CD4-positive, alpha-beta T cell treated with Interferon alpha-2 for 1 hour (primary cell): ENCODE data around the gene VCAN.
"Not testable (repeated sequence)": the region's sequence is repeated elsewhere in the genome, so short reads cannot be mapped to it uniquely, and the experiment has no call there.

Source experiments
- DNase-seq, 2 donors: peaks; one replicate each; pipeline ENCODE4 v3.0.0-alpha.2; 2020 to 2022

The VCAN gene

DNA sequence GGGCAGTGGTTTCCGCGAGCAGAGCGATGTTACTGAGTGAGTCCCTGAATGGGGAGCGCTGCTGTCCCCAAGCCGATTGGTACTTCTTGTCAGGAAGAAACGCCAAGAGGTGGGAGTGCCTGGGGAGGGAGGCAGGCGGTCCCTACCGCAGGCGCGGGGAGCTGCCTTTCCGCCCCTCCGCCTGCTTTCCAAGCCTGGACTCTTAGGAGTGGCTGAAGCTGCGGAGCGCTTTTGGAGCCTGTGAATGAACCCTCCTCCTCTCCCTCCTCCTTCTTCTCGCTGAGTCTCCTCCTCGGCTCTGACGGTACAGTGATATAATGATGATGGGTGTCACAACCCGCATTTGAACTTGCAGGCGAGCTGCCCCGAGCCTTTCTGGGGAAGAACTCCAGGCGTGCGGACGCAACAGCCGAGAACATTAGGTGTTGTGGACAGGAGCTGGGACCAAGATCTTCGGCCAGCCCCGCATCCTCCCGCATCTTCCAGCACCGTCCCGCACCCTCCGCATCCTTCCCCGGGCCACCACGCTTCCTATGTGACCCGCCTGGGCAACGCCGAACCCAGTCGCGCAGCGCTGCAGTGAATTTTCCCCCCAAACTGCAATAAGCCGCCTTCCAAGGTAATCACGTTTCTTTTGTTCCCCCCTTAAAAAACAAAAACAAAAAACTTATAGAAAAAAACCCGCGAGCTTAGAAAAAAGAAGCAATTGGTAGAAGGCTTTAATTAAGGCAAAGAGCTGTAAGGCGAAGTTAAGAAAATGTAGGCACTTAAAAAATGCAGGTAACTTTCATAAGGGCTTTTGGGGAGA is at the start of gene VCAN:
TSS of gene VCAN (plus strand) at position 340 of the 808 bp plus-strand sequence. CDS start 11,775 bp downstream, outside the sequence.
- DNase-seq = peak in 1 of 2 donors; percentile 42

DNA sequence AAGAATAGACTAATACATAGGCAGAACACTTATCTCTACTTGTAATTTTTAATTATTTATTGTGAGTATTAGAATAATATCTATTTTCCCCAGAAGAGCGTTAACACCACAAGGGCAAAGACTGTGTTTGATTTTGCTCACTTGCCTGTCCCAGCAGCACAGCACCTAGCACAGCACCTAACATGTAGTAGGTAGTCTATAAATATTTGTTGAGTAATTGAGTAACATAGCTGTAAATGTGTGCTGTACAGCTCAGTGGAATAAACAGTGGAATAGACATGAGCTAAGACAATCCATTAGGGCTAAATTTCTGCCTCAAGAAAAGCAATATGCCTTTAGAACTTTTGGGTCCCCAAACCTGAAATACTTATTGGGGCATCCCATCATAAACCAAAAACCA is 49.3 kb upstream of the VCAN start:
- no peak for DNase-seq

DNA sequence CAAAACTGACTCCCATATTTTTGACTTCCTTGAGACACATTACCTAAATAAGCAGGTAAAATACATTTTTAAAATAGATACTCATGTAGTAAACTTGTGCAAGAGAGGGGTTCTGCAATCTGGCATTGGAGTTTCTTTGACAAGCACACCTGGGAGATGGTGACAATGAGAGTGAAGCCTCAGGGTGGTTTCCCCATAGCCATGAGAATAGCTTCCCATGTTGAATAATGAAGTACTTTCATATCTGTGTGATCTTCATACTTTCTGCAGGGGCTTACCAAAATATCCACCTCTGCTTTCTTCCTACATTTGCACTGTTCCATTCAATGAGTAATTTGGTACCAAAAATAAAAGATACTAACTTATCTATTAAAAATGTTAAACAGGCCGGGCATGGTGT is 44.7 kb upstream of the VCAN start:
- no peak for DNase-seq

DNA sequence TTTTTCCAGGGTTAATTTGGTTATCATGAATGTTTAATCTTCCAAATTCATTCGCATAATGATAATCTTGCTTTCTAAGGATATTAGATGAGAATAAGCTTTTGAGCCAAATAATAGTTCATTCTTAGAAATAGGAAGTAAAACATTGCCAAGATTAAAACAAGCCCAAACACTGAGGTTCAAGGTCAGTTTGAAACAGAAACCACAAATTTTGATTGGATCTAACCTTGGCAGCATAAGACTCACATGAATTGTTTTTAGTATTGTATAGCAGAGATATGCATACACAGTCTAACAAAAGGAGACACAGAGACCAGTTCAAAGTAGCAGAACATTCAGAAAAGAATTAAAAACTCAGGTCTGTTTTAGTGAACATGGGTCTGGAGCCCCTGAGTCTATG is 43.4 kb upstream of the VCAN start:
- DNase-seq = no peak

DNA sequence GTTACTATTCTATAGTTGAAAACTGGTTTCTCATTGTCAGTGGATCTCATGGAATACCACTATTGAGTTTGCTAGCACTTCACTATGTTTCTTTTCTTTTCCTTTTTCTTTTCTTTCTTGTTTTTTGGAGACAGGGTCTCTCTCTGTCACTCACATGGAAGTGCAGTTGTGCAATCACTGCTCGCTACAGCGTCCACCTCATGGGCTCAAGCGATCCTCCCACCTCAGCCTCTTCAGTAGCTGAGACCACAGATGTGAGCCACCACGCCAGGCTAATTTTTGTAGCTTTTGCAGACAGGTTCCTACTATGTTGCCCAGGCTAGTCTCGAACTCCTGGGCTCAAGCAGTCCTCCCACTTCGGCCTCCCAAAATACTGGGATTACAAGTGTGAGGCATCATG is 42.7 kb upstream of the VCAN start:
- no peak for DNase-seq

DNA sequence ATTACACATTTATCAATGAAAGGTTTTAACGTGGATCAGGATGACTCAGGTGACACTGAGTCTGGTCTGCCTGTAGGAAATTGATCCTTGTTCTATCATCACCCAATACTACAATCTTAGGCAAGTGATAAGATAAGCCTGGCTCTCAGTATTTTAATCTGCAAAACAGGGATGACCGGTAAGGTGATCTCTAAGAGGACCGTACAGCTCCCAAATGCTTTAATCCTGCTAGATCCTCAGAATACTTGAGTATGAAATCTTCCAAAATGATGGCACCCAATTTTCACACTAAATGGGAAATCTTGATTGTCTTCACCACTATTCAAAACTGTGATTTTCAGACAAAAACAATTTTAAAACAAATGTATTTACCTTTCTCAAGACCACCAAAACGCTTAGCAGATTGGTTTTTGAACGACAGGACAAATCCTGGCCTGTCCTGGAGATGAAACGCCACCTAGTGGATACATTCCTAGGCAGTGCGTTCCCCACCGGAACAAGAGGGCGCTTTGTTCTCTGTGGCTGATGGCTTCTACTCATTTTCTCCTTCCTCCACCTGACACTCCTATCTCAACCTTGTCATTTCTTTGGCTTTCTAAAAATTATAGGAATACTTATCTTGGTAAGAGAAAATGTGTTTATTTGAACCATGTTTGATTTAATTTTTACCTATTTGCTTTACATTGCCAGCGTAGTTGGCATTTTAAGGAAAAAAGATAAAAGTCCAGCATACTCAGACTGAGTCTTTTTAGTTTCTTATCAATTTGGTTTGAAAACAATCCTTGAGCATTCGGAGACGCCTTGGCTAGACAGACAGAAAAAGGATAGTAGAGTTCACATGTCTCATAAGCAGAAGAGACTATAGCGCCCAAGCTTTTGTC is 41.2 kb upstream of the VCAN start:
- DNase-seq = peak; percentile 37 to 61

DNA sequence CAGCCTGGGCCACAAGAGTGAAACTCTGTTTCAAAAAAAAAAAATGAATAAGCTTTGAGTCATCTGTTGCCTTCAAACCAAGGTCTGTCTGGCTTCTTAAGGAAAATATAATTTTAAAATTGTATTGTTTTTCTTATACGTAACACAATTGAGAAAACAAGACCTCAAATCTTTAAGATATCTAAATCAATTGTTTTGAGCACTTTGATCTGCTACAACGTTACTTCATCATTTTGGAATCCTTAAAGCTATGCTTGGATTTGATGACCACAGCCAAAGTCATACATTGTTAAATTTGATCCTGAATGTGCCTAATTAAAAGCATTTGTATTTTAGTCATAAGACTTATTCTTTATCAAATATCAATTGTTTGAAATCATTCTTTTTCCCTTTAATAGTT is 37.7 kb upstream of the VCAN start:
- DNase-seq = no peak

DNA sequence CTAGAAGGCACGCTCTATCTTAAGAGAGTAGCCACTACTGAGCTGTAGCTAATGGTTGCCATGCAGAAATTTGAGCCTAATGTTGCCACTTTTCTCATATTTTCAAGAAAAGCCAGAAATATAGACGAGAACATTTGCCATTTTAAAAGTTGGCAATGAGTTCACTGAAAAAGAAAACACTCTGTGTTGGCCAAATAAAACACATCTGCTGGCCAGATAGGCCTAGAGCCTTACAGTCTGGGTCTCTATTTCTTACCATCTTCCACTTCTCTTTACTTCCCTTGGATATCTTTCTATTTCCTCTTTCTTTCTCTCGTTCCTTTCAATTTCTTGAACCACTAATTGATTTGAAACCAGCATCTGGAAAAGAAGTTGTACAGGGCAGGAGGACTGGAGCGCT is 36.6 kb upstream of the VCAN start:
- no peak for DNase-seq

DNA sequence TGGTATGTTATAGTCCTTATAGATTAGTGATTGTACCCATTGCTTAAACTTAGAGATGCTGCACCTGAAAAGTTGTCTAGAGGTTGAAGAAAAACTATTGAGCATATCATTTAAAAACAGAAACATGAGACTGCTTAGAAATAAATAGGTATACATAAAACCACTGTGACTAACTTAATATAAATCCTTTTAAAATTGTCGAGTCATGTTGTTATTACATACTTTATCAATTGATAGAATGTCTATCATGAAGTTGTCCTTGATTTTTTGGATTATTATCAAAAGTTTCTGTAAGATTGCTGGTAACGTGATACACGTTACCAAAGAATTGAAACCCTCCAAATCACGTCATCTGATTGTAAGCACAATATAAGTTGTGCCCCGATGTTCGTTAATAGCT is 35.3 kb upstream of the VCAN start:
- DNase-seq = no peak

DNA sequence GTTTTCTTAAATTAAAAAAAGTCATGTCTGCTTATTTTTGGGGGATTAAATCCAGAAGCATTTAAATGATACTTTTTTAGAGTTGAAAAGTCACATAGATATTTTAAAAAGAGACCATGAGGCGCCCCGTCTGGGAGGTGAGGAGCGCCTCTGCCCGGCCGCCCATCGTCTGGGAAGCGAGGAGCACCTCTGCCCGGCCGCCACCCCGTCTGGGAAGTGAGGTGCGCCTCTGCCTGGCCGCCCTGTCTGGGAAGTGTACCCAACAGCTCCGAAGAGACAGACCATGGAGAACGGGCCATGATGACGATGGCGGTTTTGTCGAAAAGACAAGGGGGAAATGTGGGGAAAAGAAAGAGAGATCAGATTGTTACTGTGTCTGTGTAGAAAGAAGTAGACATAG is 33.8 kb upstream of the VCAN start:
- not testable (repeated sequence) for DNase-seq

DNA sequence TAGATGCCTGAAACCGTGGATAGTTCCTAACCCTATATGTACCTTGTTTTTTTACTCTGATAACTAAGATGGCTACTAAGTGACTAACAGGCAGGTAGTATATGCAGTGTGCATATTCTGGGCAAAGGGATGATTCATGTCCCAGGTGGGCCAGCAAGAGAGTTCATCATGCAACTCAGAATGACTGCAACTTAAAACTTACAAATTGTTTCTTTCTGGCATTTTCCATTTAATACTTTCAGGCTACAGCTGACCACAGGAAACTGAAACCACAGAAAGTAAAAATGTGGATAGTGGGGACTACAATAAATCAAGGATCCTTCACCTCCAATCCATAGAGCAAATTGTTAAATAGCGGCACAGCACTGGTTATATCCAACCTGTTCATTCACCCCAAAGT is 30.7 kb upstream of the VCAN start:
- no peak for DNase-seq

DNA sequence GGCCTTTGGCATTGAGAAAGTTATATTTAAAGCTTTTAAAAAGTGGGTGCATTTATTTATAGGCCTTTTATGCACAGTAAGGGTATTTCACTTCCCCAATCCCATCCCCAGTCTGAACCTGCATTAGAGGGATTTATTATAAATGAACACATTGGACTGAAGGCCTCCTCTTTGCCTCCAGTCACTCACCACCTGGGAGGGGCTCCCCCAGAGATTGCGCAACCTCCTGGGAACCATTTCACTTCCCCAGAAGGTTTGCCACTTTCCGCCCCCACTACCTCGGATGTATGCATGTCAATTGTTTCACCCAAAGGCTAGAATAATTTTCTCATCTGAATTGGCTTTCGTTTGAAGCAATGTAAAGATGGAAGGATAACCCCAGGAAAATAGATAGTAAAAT is 29.8 kb upstream of the VCAN start:
- DNase-seq = no peak

DNA sequence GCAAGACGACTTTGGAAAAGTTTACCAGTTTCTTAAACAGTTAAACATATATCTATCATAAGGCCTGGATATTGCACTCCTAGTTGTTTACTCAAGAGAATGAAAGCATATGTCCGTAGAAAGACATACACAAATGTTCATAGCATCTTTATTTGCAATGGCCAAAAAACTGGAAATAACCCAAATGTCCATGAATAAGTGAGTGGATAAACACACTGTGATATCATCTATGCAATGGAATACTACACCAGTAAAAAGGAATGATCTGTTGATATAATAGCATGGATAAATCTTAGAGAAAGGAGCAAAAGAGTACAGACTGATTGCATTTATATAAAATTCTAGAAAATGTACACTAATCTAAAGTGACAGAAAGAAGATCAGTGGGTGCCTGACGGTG is 28.0 kb upstream of the VCAN start:
- DNase-seq = no peak

DNA sequence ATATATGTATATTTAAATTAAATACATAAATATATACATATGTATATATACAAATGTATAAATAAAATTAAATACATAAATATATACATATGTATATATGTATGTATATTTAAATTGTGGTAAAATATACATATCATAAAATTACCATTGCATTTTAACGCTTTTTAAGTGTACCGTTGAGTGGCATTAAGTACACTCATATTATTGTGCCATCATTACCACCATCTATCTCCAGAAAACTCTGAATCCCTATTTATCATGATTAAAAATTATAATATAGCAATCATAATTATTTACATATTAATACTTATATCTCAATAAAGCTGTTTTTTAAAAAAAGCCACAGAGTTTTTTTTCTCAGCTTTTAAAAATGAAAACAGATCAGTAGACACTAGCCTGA is 27.1 kb upstream of the VCAN start:
- DNase-seq = no peak

DNA sequence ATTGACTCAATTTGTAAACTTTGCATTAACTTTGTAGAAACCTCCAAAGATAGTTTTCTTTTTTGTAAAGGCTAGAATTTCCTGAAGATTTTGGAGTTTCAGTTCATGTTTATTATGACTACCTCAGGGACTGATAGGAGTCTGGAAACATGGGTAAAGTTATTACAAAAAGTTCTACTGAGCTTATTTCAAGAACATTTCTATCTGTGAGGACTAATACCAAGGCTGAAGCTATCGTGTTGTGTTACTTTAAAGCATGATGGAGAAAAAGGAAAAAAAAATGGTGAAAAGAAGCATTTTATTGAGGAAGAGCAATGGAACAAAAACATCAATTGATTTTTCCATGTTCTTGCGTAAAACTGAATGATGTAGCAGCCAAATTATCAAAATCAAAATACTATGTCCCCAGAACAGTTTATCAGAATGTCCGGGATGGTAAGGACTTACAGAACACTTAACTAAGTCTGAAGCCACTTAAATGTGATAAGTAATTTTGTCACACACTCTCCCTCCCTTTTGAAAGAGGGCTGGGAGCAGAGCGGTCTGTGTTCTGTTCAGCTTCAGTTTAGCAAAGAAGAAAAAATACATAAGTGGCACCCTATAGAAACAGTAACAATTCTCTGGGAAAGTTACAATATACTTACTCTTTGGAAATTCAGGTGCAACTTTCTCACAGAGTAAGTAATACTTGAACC is 25.1 kb upstream of the VCAN start:
- DNase-seq = no peak

DNA sequence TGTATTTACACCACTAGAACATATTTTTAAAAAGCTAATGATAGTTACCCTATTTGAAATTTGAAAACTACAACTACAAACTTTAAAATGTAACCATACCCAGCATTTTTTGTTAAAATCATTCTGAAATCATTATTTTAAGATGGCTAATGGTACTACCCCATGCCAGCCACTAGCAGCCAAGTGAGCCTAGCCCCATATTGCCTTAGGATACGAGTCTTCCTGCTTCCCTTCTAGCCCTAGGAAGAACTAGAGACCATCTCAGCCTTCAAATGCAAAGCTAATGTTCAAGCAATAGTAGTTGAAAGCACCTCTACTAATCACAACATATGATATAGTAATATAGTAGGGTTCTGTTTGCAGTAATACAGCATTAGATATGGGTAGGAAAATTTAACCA is 24.0 kb upstream of the VCAN start:
- DNase-seq = no peak

DNA sequence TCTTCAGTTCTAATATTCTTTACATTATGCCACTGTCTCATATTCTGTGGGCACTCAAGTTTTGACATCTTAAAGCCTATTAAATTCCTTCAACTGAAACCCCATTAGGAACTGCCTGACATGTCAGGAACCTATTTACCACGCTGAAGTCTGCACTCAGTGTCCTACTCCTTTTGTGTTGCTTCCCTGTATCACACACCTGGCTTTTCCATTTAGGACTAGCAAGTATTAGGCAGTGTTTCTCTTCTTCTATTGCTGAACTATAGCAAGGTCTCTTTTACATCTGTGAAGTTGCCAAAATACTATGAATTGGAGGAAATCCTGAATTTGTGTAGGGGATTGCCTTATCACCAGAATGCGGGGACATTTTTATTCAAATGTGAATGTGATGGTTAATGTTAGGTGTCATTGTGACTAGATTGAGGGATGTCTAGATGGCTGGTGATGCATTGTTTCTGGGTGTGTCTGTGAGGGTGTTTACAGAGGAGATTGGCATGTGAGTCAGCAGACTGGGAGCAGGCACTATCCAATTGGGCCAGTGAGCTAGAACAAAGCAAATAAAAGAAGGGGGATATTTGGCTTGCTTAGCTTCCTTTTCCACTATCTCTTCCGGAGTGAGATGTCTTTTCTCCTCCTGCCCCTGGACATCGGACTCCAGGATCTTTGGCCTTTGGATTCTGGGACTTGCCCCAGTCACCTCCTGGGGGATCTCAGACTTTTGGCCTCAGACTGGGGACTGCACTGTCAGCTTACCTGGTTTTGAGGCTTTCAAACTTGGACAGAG is 21.2 kb upstream of the VCAN start:
- DNase-seq = no peak

DNA sequence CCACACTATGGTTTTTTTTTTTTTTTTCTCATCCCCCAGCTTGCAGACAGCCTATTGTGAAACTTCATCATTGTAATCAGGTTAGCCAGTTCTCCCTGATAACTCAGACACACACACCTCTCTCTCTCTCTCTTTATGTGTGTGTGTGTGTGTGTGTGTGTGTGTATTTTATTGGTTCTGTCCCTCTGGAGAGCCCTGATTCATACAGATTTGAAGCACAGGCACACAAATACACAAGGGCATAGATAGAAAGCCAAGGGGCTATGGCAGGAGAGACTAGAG is 20.6 kb upstream of the VCAN start:
- no peak for DNase-seq

DNA sequence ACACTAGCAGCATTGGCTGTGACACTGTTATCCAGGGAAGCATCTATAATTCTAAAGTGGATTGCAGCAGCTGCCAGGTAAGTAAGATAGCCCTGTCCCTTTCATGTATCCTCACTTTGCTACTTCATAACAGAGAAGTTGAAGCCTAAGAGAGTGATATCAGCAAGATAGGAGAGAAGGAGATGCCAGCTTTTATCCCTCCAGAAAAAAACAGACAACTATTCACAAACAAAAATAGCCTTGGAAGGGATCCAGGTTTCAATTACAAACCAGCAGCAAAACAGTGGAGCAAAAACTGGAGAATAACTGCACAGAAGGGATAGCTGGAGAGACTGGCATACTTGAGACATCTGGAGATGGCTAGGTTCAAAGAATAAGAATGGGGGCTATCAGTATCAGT is 19.6 kb upstream of the VCAN start:
- DNase-seq = no peak

DNA sequence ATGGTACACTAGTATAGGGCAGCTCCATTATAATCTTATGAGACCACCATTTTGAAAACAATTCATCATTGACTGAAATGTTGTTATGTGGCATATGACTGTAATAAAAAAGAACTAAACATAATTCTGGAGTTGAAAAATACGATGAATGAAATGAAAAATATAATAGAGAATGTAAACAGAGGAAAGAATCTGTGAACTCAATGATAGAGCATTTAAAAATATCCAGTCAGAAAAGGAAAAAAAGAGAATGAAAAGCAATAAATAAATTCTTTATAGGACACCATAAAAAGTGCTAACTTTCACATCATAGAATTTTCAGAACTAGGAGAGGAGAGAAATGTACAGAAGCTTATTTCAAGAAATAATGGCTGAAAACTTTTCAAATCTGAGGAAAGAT is 17.6 kb upstream of the VCAN start:
- no peak for DNase-seq

DNA sequence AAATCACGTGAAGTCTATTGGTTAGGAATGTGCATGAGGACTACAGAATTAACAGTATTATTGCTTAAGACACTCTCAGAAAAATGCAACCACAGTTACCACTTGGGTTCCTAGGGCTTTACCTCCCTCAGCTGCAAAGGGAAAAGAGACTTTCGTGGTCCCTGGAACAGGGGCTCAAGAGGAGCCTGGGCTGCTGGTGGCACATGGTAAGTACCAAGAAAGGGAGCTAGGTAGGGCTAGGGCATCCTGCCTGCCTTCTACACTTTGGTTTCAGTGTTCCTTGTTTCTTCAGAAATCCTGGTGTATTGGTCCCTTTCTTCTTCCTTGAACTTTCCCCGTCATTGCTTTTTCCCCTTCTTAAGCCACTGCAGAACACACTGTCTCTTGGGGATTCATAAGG is 7.3 kb upstream of the VCAN start:
- no peak for DNase-seq

DNA sequence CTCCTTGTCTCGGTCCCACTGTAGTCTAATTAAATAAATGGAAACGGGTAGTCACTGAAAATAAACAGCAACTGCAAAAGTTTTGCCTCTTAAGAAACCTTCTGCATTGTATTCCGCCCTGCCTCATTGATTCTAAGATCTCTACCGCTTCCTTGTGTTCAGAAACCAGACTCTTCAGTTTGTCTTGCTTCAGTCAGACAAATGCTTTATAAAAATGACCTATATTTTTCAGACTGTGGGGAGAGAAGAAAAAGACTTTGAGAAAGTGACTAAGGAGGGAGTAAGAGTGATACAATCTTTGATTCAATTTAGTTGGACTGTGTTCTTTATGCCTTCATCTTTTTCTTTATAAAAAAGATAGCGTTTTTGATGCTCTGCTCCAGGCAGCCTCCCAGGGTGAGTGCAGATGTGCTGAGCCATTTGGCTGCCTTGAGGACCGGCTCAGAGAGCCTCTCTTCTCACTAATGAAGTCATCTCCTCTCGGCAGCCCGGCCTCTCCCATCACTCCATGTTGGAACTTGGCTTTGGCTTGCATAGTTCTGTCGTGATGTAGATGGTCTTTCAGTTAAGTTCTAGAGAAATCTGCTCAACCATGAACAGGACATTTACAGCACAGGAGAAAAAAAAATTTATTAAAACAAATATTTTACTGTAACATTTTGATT is 4.0 kb upstream of the VCAN start:
- DNase-seq = no peak

DNA sequence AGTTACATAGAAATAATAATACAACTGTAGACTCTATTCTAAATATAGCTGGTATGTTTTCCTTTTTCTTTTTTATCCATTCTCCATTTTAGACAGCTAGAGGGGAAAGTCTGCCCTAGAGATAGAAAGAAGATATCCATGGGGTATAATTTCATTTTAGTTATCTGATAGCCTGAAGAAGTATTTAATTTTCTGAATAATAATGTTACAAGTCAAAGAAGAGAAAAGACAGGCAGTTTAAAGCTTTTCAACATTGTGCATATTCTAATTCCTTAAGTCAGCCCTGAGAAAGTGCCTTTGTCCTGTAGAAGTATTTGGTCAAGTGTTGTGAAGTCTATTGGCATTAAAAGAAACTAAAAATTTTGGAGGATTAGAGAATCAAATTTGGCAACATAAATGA is 2.5 kb upstream of the VCAN start:
- DNase-seq = no peak
